ENCODE measurements around the gene MT1X. TPM values are rescaled to one million over a fixed set of nuclear protein-coding genes. Genes with fewer than 3 reads are reported as not detected.

The MT1X gene
- total and polyA plus RNA-seq, 2 experiments from 2014 or later, result 39.8 to 127 TPM

DNA sequence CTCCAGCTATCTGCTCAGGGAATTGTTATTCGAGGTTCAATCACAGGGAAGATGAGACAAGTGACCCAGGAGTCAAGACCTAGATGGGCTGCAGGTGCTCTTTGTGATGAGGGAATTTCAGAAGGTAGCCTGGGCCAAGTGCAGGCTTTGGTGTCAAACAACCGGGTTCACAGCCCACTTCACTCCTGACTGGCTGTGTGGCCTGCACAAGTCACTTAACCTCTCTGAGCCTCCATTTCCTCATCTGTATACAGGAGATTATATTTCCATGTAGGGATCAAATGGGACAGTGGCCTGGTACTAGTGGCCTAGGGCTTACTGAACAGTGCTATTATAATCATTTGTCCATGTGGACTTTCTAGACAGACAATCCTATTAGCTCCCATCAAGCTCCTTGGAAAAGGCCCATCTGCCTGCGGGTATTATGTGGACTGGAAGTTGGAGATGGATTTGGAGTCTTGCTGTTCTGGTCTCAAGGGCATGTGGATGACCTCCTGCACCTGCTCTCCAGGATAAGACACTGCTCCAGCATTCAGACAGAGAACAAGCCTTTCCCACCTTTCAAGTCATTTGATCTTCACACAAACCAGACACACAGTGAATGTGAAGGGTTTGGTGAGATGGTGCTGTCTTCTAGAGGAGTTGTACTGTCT, 3.1 kb upstream of the MT1X start:
- Histone ChIP-seq H3K4me1 (ENCODE audit: insufficient read depth) (peaks cover 7% of the 10 kb centered on the region), H3K27ac (no peak overlapping the region), H2AFZ (no peak overlapping the region), H3K79me2 (no peaks in the 10 kb centered on the region), H4K20me1 (ENCODE audit: insufficient read depth, poor library complexity, severe bottlenecking) (no peaks in the 10 kb centered on the region), H3K4me3 (no peak overlapping the region), H3K36me3 (replicated peaks; ENCODE audit: insufficient read depth, low read depth) (no peaks in the 10 kb centered on the region), H3K27me3 (peaks cover 49% of the 10 kb centered on the region), H3K9me2 (replicated peaks; ENCODE audit: insufficient read depth) (no peaks in the 10 kb centered on the region), H3K9me3 (ENCODE audit: low read depth) (no peaks in the 10 kb centered on the region), H3K4me2 (no peak overlapping the region)
- WGBS (ENCODE audit: low lambda C conversion rate, missing lambda C conversion rate), result 93% methylated on average over 3 of the region's 3 CpGs
- TF ChIP-seq EZH2phosphoT487 (IDR thresholded peaks at IDR 0.05; ENCODE audit: low read depth, severe bottlenecking, unreplicated experiment) (no peak), EZH2 (IDR thresholded peaks at IDR 0.05; ENCODE audit: borderline replicate concordance) (no peak)
- TF ChIP-seq, protein P1, sequence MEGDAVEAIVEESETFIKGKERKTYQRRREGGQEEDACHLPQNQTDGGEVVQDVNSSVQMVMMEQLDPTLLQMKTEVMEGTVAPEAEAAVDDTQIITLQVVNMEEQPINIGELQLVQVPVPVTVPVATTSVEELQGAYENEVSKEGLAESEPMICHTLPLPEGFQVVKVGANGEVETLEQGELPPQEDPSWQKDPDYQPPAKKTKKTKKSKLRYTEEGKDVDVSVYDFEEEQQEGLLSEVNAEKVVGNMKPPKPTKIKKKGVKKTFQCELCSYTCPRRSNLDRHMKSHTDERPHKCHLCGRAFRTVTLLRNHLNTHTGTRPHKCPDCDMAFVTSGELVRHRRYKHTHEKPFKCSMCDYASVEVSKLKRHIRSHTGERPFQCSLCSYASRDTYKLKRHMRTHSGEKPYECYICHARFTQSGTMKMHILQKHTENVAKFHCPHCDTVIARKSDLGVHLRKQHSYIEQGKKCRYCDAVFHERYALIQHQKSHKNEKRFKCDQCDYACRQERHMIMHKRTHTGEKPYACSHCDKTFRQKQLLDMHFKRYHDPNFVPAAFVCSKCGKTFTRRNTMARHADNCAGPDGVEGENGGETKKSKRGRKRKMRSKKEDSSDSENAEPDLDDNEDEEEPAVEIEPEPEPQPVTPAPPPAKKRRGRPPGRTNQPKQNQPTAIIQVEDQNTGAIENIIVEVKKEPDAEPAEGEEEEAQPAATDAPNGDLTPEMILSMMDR (IDR thresholded peaks at IDR 0.05; ENCODE audit: poor library complexity), result no peak
- DNase-seq (ENCODE audit: low spot score), result no peak

DNA sequence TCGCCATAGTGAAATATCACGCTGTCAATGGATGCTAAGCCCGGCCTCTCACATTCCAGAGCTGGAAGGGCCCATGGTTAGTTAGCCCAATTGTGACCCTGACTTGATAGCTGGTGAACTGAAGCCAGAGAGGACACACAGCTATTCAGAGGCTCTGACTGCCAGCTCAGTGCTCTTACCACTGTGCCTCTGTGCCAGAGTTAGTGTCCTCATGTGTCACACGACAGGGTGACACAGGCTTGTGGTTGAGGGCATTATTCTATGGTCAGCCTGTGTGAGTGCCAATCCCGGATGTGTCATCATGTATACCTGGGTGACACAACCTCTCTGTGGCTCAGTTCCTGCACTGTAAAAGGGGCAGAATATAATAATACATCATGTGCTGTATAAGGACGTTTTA, 2.5 kb upstream of the MT1X start:
- H3K4me3 ChIP-seq, result no peak overlapping the region
- no peak overlapping the region for H3K27ac ChIP-seq
- H3K27me3 ChIP-seq, result peaks cover 46% of the 10 kb centered on the region
- H3K79me2 ChIP-seq, result no peaks in the 10 kb centered on the region
- no peaks in the 10 kb centered on the region for H4K20me1 ChIP-seq (ENCODE audit: insufficient read depth, poor library complexity, severe bottlenecking)
- no peak overlapping the region for H3K4me2 ChIP-seq
- no peak overlapping the region for H2AFZ ChIP-seq
- no peaks in the 10 kb centered on the region for H3K9me3 ChIP-seq (ENCODE audit: low read depth)
- H3K9me2 ChIP-seq (replicated peaks; ENCODE audit: insufficient read depth), result no peaks in the 10 kb centered on the region
- no peak for DNase-seq (ENCODE audit: low spot score)
- H3K4me1 ChIP-seq (ENCODE audit: insufficient read depth), result peaks cover 7% of the 10 kb centered on the region
- 86% methylated on average over 6 of the region's 6 CpGs for WGBS (ENCODE audit: low lambda C conversion rate, missing lambda C conversion rate)
- TF ChIP-seq, protein P1 (IDR thresholded peaks at IDR 0.05; ENCODE audit: poor library complexity), result no peak
- no peak for TF ChIP-seq EZH2phosphoT487 (IDR thresholded peaks at IDR 0.05; ENCODE audit: low read depth, severe bottlenecking, unreplicated experiment)
- TF ChIP-seq EZH2 (IDR thresholded peaks at IDR 0.05; ENCODE audit: borderline replicate concordance), result no peak
- no peaks in the 10 kb centered on the region for H3K36me3 ChIP-seq (replicated peaks; ENCODE audit: insufficient read depth, low read depth)

DNA sequence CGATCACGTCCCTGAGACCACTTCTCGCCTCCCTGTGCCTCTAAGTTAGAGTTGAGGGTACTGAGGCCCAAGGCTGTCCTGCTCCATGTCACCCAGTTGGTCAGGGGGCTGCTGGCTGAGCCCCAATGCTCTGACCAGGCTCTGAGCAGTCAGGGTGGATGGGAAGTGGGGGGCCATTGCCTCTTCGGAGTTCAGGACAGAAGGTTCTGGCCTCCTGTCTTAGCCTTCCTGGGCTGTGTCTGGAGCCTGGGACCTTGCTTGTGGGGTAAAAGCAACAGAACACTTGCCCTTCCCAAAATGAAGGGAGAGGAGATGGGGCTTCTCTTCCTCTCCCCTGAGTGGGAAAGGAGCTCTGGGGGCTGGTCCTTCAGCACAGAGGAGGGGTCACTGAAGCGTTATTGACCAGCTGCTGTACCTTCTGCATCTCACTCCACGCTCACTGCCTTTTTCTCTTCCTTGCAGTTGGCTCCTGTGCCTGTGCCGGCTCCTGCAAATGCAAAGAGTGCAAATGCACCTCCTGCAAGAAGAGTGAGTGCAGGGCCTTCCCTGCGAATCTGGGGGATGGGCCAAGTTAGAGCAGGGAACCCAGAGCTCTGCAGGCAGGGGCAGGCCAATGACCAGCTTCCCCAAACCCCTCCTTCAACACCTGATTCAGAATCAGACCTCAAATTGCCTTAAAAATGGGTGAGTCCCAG, 580 bp downstream of the MT1X start:
- Histone ChIP-seq H3K4me3 (peak overlapping the region; percentile 6), H3K36me3 (replicated peaks; ENCODE audit: insufficient read depth, low read depth) (no peaks in the 10 kb centered on the region), H3K79me2 (no peaks in the 10 kb centered on the region), H3K27ac (no peak overlapping the region), H4K20me1 (ENCODE audit: insufficient read depth, poor library complexity, severe bottlenecking) (no peaks in the 10 kb centered on the region), H3K4me1 (ENCODE audit: insufficient read depth) (peaks cover 7% of the 10 kb centered on the region), H3K9me2 (replicated peaks; ENCODE audit: insufficient read depth) (no peaks in the 10 kb centered on the region), H3K27me3 (peaks cover 16% of the 10 kb centered on the region), H3K9me3 (ENCODE audit: low read depth) (no peaks in the 10 kb centered on the region), H2AFZ (peak overlapping the region; percentile 43), H3K4me2 (peak overlapping the region; percentile 78)
- DNase-seq (ENCODE audit: low spot score), result no peak
- WGBS (ENCODE audit: low lambda C conversion rate, missing lambda C conversion rate), result 39% methylated on average over 8 of the region's 8 CpGs
- TF ChIP-seq, protein P1 (IDR thresholded peaks at IDR 0.05; ENCODE audit: poor library complexity), result no peak
- TF ChIP-seq EZH2 (IDR thresholded peaks at IDR 0.05; ENCODE audit: borderline replicate concordance), result peak; percentile 35

Measured in hepatocyte (in vitro differentiated cells).